Rectal smooth muscle tissue (tissue), 1 donor: ENCODE data around the gene SENP3.

Experiments
- H3K27ac ChIP-seq: one replicate; pipeline ENCODE4 v1.7.0; 2013; ENCODE audit warnings: low read depth, low read length, inconsistent platforms
- H3K27me3 ChIP-seq: one replicate; pipeline ENCODE4 v1.7.0; 2013; ENCODE audit warnings: low read length; ENCODE audit not compliant: control insufficient read depth, insufficient read depth
- H3K36me3 ChIP-seq: one replicate; pipeline ENCODE4 v1.7.0; 2013; ENCODE audit warnings: low read length; ENCODE audit not compliant: control insufficient read depth, insufficient read depth
- H3K4me1 ChIP-seq: one replicate; pipeline ENCODE4 v1.7.0; 2013; ENCODE audit warnings: low read length; ENCODE audit not compliant: control insufficient read depth, insufficient read depth
- H3K4me3 ChIP-seq: one replicate; pipeline ENCODE4 v1.7.0; 2013; ENCODE audit warnings: low read length
- H3K9ac ChIP-seq: one replicate; pipeline ENCODE4 v1.7.0; 2013; ENCODE audit warnings: low read length

Gene SENP3

DNA sequence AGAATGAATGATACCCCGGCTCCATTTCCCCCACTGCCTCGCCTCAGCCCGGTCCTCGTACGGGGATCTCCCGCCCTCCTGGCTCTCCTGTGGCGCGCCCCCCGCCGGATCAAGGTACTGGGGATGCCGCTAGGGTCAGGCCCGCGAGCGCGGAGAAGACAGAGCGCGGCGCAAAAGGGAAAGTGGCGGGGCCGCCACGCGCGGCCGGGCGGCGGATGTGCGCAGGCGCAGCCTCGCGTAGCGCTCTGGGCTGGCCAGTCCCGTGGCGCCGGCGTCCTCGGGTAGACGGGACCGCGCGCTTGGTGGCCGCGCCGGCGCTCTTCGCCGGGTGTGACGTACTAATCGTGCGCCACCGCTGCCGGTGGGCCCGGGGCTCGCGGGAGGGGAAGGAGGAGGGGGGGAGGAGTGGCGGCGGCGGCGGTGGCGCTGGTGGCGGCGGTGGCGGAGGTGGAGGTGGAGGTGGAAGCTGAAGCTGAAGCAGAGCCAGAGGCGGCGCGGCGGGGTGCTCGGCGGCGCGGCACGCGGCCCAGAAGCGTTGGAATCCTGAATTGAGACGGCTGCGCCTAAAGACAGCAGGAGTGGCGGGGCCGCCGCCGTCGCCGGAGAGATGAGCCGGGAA lies at the start of gene SENP3:
TSS of gene SENP3 (plus strand) at position 331 of the 619 bp plus-strand sequence. CDS start 1,158 bp downstream, outside the sequence.
- H3K27me3 ChIP-seq, result no peaks in the 10 kb centered on the region
- H3K4me1 ChIP-seq, result peaks cover 40% of the 10 kb centered on the region
- peak within 1 kb of the TSS; percentile 99 for H3K27ac ChIP-seq

DNA sequence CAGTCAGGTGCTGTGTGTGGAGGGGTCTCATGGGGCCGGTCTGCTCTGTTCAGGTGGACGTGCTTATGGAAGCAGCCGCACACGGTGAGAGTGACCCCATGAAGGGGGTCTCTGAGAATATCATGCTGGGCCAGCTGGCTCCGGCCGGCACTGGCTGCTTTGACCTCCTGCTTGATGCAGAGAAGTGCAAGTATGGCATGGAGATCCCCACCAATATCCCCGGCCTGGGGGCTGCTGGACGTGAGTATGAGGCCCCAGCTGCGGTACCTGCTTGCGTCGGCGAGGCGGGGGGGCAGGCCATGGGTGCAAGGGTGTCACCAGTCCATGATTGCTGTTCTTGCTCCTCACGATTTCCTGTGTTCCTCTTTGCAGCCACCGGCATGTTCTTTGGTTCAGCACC lies 49.6 kb upstream of the SENP3 start:
- Histone ChIP-seq H3K9ac (no peak overlapping the region), H3K27ac (no peak overlapping the region), H3K4me1 (no peaks in the 10 kb centered on the region), H3K4me3 (no peak overlapping the region), H3K27me3 (no peaks in the 10 kb centered on the region), H3K36me3 (peaks cover 50% of the 10 kb centered on the region)

More for the DNA sequence above, at the start of gene SENP3:
- H3K4me3 ChIP-seq, result peak within 1 kb of the TSS; percentile 82
- H3K9ac ChIP-seq, result peak within 1 kb of the TSS; percentile 33
- H3K36me3 ChIP-seq, result peaks cover 15% of the 10 kb centered on the region

DNA sequence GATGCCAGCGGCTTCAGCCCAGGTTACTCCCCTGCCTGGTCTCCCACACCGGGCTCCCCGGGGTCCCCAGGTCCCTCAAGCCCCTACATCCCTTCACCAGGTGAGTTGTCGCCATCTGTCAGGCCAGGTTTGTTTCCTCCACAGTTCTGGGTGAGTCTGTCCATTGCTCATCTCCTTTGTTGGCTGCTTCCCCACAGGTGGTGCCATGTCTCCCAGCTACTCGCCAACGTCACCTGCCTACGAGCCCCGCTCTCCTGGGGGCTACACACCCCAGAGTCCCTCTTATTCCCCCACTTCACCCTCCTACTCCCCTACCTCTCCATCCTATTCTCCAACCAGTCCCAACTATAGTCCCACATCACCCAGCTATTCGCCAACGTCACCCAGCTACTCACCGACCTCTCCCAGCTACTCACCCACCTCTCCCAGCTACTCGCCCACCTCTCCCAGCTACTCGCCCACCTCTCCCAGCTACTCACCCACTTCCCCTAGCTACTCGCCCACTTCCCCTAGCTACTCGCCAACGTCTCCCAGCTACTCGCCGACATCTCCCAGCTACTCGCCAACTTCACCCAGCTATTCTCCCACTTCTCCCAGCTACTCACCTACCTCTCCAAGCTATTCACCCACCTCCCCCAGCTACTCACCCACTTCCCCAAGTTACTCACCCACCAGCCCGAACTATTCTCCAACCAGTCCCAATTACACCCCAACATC lies 48.7 kb upstream of the SENP3 start:
- H3K36me3 ChIP-seq, result peaks cover 49% of the 10 kb centered on the region
- no peak overlapping the region for H3K9ac ChIP-seq
- H3K4me1 ChIP-seq, result no peaks in the 10 kb centered on the region
- no peaks in the 10 kb centered on the region for H3K27me3 ChIP-seq
- H3K27ac ChIP-seq, result no peak overlapping the region
- H3K4me3 ChIP-seq, result no peak overlapping the region

- Histone ChIP-seq H3K9ac (no peak overlapping the region), H3K27ac (no peak overlapping the region), H3K36me3 (peaks cover 40% of the 10 kb centered on the region), H3K4me3 (no peak overlapping the region), H3K4me1 (no peaks in the 10 kb centered on the region), H3K27me3 (no peaks in the 10 kb centered on the region)
Measured at GRCh38 chr17:7513850-7514419, 47.8 kb upstream of the SENP3 start.

GRCh38 chr17:7515911-7516610 lies 45.7 kb upstream of the SENP3 start:
- Histone ChIP-seq H3K9ac (no peak overlapping the region), H3K27ac (no peak overlapping the region), H3K4me3 (no peak overlapping the region), H3K4me1 (no peaks in the 10 kb centered on the region), H3K27me3 (no peaks in the 10 kb centered on the region), H3K36me3 (peaks cover 25% of the 10 kb centered on the region)

- Histone ChIP-seq H3K27ac (no peak overlapping the region), H3K27me3 (no peaks in the 10 kb centered on the region), H3K36me3 (no peaks in the 10 kb centered on the region), H3K9ac (no peak overlapping the region), H3K4me3 (no peak overlapping the region), H3K4me1 (no peaks in the 10 kb centered on the region)
Measured at GRCh38 chr17:7523033-7523432, 38.7 kb upstream of the SENP3 start.

GRCh38 chr17:7528842-7529241 lies 32.9 kb upstream of the SENP3 start:
- Histone ChIP-seq H3K27ac (no peak overlapping the region), H3K9ac (no peak overlapping the region), H3K27me3 (no peaks in the 10 kb centered on the region), H3K4me1 (no peaks in the 10 kb centered on the region), H3K36me3 (no peaks in the 10 kb centered on the region), H3K4me3 (no peak overlapping the region)

GRCh38 chr17:7530023-7530900 lies 31.5 kb upstream of the SENP3 start:
- Histone ChIP-seq H3K4me1 (no peaks in the 10 kb centered on the region), H3K36me3 (no peaks in the 10 kb centered on the region), H3K4me3 (no peak overlapping the region), H3K27me3 (no peaks in the 10 kb centered on the region), H3K27ac (no peak overlapping the region), H3K9ac (no peak overlapping the region)

DNA sequence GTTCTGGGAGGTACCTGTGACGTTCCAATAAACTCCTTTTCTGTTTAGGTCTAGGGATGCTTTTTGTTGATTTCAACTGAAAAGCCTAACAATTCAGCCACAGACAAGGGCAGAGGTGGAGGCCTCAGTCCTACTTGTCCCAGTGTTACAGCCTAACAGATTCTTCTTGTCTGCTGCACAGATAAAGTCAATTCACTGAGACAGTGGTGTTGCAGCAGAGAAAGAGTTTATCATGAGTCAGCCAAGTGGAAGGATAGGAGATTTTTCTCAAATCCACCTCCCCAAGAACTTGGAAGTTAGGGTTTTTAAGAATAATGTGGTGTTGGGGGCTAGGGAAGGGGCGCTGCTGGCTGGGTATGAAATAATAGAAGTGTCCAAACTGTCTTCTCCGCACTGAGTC lies 23.7 kb upstream of the SENP3 start:
- H3K4me3 ChIP-seq, result no peak overlapping the region
- no peaks in the 10 kb centered on the region for H3K4me1 ChIP-seq
- H3K36me3 ChIP-seq, result no peaks in the 10 kb centered on the region
- no peaks in the 10 kb centered on the region for H3K27me3 ChIP-seq
- H3K9ac ChIP-seq, result no peak overlapping the region
- no peak overlapping the region for H3K27ac ChIP-seq

DNA sequence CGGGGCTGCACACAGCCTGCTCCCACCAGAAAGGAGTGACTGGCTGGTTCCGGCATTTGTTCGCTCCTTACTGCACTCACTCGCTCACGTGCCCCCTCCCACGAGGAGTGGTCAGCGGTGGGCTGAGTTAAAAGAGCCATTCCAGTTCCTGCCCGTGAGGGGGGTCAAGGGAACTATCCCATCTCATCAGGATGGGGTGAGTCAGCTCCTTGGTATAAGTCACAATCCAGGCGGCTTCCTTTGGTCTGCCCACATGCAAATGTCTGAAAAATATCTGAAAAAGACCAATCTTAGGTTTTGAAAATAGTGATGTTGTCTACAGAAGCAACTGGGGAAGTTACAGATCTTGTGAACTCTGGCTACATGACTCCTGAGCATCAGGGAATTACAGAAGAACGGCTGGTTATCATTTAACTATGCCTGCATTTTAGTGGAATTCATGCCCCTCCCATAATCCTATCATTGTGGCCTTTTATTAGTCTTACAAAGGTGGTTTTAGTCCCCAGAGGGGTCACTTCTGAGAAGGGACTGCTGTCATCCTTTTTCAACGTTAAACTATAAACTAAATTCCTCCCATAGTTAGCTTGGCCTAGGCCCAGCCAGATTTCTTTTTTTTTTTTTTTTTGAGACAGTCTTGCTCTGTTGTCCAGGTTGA lies 22.7 kb upstream of the SENP3 start:
- no peak overlapping the region for H3K4me3 ChIP-seq
- no peaks in the 10 kb centered on the region for H3K36me3 ChIP-seq
- H3K27me3 ChIP-seq, result no peaks in the 10 kb centered on the region
- no peaks in the 10 kb centered on the region for H3K4me1 ChIP-seq
- H3K9ac ChIP-seq, result no peak overlapping the region
- no peak overlapping the region for H3K27ac ChIP-seq

GRCh38 chr17:7541074-7541621 lies 20.6 kb upstream of the SENP3 start:
- Histone ChIP-seq H3K27me3 (no peaks in the 10 kb centered on the region), H3K9ac (no peak overlapping the region), H3K36me3 (no peaks in the 10 kb centered on the region), H3K4me3 (no peak overlapping the region), H3K4me1 (no peaks in the 10 kb centered on the region), H3K27ac (no peak overlapping the region)
